Heart right ventricle (tissue), 16 donors: ENCODE data around the gene PDE1A. TPM values are rescaled to one million over a fixed set of nuclear protein-coding genes. Genes with fewer than 3 reads are reported as not detected.
A peak's percentile ranks its signal among the peaks of the same experiment; 100 is the strongest.

Experiments used
- ATAC-seq, 8 donors: fragments of 200-7000 bp; cut with Tn5 transposase; one replicate each; pipeline ENCODE4 v1.9.1; 2020; ENCODE audit warnings: mild to moderate bottlenecking in 8 of 8, moderate library complexity in 8 of 8, moderate number of reproducible peaks in 1 of 8
- DNase-seq, 2 donors: peaks; one replicate each; pipeline ENCODE4 v3.0.0-alpha.2; 2020
- H3K27ac ChIP-seq, 10 donors: fragments of 200-600 bp; sonication (generic) in 2 of 10; one replicate each; pipeline versions ENCODE4 v1.5.0 to v1.8.0; 2020 to 2022; ENCODE audit warnings: mild to moderate bottlenecking in 3 of 10
- H3K27me3 ChIP-seq, 7 donors: fragments of 200-600 bp; one replicate each; pipeline ENCODE4 v1.8.0; 2021 to 2022; ENCODE audit warnings: mild to moderate bottlenecking in 2 of 7
- H3K36me3 ChIP-seq, 9 donors: fragments of 200-600 bp; sonication (generic) in 1 of 9; one replicate each; pipeline versions ENCODE4 v1.5.0 to v1.8.0; 2020 to 2022; ENCODE audit warnings: mild to moderate bottlenecking in 2 of 9
- H3K4me1 ChIP-seq, 9 donors: fragments of 200-600 bp; sonication (generic) in 1 of 9; one replicate each; pipeline versions ENCODE4 v1.5.0 to v1.8.0; 2020 to 2022; ENCODE audit warnings: mild to moderate bottlenecking in 4 of 9
- H3K4me3 ChIP-seq, 10 donors: fragments of 200-600 bp; sonication (generic) in 2 of 10; one replicate each; pipeline versions ENCODE4 v1.5.0 to v1.8.0; 2020 to 2022; ENCODE audit warnings: mild to moderate bottlenecking in 7 of 10, moderate library complexity in 2 of 10
- H3K9me3 ChIP-seq, 11 donors: fragments of 200-600 bp in 10 of 11; sonication (generic) in 2 of 11; one replicate each; pipeline versions ENCODE4 v1.5.0 to v1.8.0; 2013 to 2022; ENCODE audit warnings: mild to moderate bottlenecking in 2 of 11, control low read depth in 1 of 11, moderate library complexity in 1 of 11
- WGBS, 2 donors: extraction: QIAGEN DNeasy Blood & Tissue Kit; methylation state at CpG; one replicate each; pipeline ENCODE4 v1.1.7; 2013; ENCODE audit warnings: inconsistent platforms in 1 of 2; 5-methylcytosine and 5-hydroxymethylcytosine counted together
- intact Hi-C, 10 donors: fragments of 100-400 bp; cut with DNase I; formaldehyde crosslinking; loops; one replicate each; pipeline versions ENCODE4 v1.11.1 to v1.14.2; 2022
- polyA plus RNA-seq, 2 donors: library from polyadenylated mRNA; stranded (reverse); fragments of 200-250 nt; gene quantifications; one replicate each; pipeline ENCODE4 v1.2.3, GENCODE V29; 2013
- total RNA-seq, 10 donors: library from RNA; stranded (reverse); fragmentation: NEBNext Ultra II Directional in 3 of 10; extraction: Animal tissue kit (Norgen Biotek cat#: 25700) in 3 of 10; gene quantifications; one replicate each; pipeline versions ENCODE4 v1.2.1 to v1.2.4, GENCODE V29; 2021 to 2023
- TF ChIP-seq, protein P1 (sequence below), 9 donors: fragments of 200-600 bp; sonication (generic) in 2 of 9; IDR thresholded peaks; one replicate each; pipeline versions ENCODE4 v1.5.0 to v1.8.0; 2021 to 2022; ENCODE audit warnings: antibody characterized with exemption in 9 of 9, mild to moderate bottlenecking in 5 of 9, moderate library complexity in 1 of 9
- donor health status: Arrhythmogenic right ventricular cardiomyopathy.
- donor health status: ischemic (EF 13 %, LVEDD 7.1; RV severe dilation, severe dysfunction).
- donor health status: healthy with polysubstance abuse.
- donor health status: DM: no; HTN: yes; CAD: no.
- donor health status: DM: no; HTN: no; CAD: no.
- donor health status: ischemic (EF 25% LVEDD 6.9; RV normal size, moderate dysfunction).
- donor health status: ischemic (EF 25% LVEDD 5.7; RV mildly dilated, moderate dysfunction).
- donor health status: healthy.
- donor health status: DM: yes; HTN: yes; CAD: no.
- donor health status: Ischemic cardiomyopathy.
- donor health status: ischemic (EF 35%, LVEDD 5.7; RV mildly dilated, moderate dysfunction).
- donor health status: nonischemic (EF 11% LVEDD 7.7; RV severe dilation, severe dysfunction).
- donor health status: DM: yes; HTN: yes; CAD: no.
- donor health status: PGD.
- donor health status: ischemic (EF 29% LVEDD 5.4; RV normal size, mild dysfunction).
- donor health status: nonischemic (EF 23%, LVEDD 6.1; RV moderate dilation, normal function).

The PDE1A gene
- total and polyA plus RNA-seq, 12 donors: 3.6 to 66.7 (median 14.8) TPM

DNA sequence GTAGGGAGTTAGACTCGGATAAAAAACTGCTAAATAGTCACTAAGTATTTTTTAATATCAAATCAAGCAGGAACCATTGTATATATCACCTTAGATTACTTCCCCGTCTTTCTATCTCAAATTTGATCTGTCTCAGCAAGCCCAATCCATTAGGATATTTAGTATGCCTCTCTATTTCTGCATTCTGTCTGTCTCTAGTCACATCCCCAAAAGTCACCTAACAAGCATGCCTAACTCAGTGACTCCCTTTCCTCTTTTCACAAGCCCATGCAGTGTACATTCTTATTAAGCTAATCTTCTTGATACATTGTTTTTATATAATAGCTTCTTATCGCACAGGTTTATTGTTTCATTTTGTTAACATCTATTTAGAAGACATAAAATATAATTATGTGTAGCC is 57.8 kb downstream of the PDE1A start:
- no peak for ATAC-seq
- 82 to 88% methylated on average over 3 of the region's 3 CpGs for WGBS, 2 donors
- peak overlapping the region in 2 of 10 donors; percentile 10 to 81 for H3K27ac ChIP-seq

DNA sequence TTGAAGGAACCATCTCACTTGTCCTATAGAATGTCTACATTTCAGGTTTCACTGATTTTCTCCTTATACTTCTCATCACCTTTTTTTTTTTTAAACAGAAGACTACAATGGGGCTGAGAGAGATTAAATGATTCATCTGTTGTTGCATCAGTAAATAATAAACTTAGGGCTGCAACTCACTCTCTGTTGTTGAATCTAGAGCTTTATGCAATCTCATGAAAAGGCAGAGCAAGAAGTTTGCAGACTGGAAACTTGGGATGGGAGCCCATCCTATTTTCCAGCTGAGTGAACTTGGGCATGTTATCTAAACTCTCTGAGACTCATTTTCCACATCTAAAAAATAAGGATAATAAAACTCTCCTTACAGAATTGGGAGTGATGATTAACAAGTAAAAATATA is 58.4 kb downstream of the PDE1A start:
- no peaks in the 10 kb centered on the region for H3K36me3 ChIP-seq
- H3K27ac ChIP-seq: peak overlapping the region in 2 of 10 donors; percentile 10 to 81
- peaks cover 0 to 10% (median 0%) of the 10 kb centered on the region in 11 donors for H3K9me3 ChIP-seq
- ATAC-seq (peak in 1 of 8 donors; percentile 13), DNase-seq (no peak)
- intact Hi-C loops: no loop called here
- no peaks in the 10 kb centered on the region for H3K27me3 ChIP-seq
- H3K4me3 ChIP-seq: no peak overlapping the region
- H3K4me1 ChIP-seq: peaks cover 0 to 48% (median 25%) of the 10 kb centered on the region in 9 donors
- TF ChIP-seq, protein P1, sequence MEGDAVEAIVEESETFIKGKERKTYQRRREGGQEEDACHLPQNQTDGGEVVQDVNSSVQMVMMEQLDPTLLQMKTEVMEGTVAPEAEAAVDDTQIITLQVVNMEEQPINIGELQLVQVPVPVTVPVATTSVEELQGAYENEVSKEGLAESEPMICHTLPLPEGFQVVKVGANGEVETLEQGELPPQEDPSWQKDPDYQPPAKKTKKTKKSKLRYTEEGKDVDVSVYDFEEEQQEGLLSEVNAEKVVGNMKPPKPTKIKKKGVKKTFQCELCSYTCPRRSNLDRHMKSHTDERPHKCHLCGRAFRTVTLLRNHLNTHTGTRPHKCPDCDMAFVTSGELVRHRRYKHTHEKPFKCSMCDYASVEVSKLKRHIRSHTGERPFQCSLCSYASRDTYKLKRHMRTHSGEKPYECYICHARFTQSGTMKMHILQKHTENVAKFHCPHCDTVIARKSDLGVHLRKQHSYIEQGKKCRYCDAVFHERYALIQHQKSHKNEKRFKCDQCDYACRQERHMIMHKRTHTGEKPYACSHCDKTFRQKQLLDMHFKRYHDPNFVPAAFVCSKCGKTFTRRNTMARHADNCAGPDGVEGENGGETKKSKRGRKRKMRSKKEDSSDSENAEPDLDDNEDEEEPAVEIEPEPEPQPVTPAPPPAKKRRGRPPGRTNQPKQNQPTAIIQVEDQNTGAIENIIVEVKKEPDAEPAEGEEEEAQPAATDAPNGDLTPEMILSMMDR (IDR thresholded peaks at IDR 0.05): no peak

More for the DNA sequence above, 57.8 kb downstream of the PDE1A start:
- Histone ChIP-seq H3K9me3 (peaks cover 0 to 14% (median 4%) of the 10 kb centered on the region in 11 donors), H3K4me3 (no peak overlapping the region), H3K27me3 (no peaks in the 10 kb centered on the region), H3K36me3 (no peaks in the 10 kb centered on the region), H3K4me1 (peaks cover 0 to 48% (median 25%) of the 10 kb centered on the region in 9 donors)
- DNase-seq: no peak
- intact Hi-C loops: no loop called here
- TF ChIP-seq, protein P1 (IDR thresholded peaks at IDR 0.05): no peak

DNA sequence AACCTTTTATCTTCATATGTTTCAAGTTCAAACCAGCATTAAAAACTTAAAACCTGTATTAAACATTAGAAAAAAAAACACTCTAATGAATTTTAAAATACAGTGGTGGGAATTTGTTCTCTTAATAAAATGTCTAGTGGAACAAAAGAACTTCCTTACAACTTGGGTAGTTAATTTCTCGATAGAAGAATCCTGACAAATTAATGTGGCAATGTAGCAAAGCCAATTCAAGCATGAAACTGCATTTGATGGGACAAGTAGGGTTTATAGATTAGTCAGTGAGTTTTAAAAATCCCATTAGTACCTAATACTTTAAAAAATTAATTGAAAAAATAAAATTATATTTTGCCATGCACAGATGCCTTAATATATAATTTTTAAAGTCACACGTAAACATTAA is 59.4 kb downstream of the PDE1A start:
- H3K27ac ChIP-seq: peak overlapping the region in 1 of 10 donors; percentile 28

DNA sequence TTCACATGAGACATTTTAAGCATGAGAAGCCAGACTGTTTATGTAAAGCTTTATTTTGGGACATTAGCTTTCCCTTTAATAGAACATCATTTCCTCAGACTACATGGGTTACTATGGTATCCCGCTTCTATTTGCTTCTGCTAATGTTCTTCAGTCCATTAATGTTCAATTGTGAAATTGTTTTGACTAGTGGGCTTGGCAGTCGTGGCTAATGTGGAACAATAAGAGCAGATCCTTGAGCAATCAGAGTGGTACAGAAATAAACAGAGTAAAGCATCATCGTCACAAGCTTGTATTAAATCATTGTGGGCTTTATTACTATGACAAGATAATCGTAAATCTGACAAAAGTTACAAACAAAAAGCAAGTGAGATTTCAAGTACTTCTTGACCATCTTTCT is 60.2 kb downstream of the PDE1A start:
- peaks cover 0 to 15% (median 0%) of the 10 kb centered on the region in 11 donors for H3K9me3 ChIP-seq
- peaks cover 0 to 35% (median 11%) of the 10 kb centered on the region in 9 donors for H3K4me1 ChIP-seq
- H3K27me3 ChIP-seq: no peaks in the 10 kb centered on the region
- TF ChIP-seq, protein P1 (IDR thresholded peaks at IDR 0.05): no peak
- intact Hi-C loops: no loop called here
- peak overlapping the region in 2 of 10 donors; percentile 11 to 28 for H3K27ac ChIP-seq
- 71 to 75% methylated on average over 4 of the region's 4 CpGs for WGBS, 2 donors
- no peaks in the 10 kb centered on the region for H3K36me3 ChIP-seq
- H3K4me3 ChIP-seq: no peak overlapping the region
- ATAC-seq (peak in 3 of 8 donors; percentile 29 to 58 (median 51)), DNase-seq (no peak)

More for the DNA sequence above, 59.4 kb downstream of the PDE1A start:
- 94 to 99% methylated on average over 2 of the region's 2 CpGs for WGBS, 2 donors
- Histone ChIP-seq H3K36me3 (no peaks in the 10 kb centered on the region), H3K27me3 (no peaks in the 10 kb centered on the region), H3K9me3 (peaks cover 0 to 12% (median 0%) of the 10 kb centered on the region in 11 donors), H3K4me1 (peaks cover 0 to 40% (median 16%) of the 10 kb centered on the region in 9 donors), H3K4me3 (no peak overlapping the region)
- DNase-seq (no peak), ATAC-seq (no peak)
- intact Hi-C loops: no loop called here
- TF ChIP-seq, protein P1 (IDR thresholded peaks at IDR 0.05): no peak
